ENCODE results near the gene OCLN.
"Not testable (repeated sequence)": the region's sequence is repeated elsewhere in the genome, so short reads cannot be mapped to it uniquely, and the experiment has no call there.

DNA sequence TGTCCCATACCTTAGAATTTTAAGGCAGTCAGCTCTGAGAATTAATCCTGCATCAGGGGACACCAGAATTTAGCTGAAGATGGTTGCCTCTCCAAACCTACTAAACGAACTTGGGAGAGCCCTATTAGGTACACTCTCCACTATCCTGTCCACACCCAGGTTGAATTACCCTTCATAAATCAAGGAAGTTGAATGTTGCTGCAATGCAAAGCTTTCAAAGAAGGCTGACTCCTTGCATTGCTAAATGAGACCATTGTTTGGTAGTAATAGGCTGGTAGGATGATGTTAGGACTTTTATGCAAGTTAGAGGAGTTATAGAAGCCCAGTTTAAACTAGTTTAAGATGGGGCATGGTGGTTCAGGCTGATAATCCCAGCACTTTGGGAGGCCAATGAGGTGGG lies 48.8 kb downstream of the OCLN start:
- TF ChIP-seq LARP7 (IDR thresholded peaks at IDR 0.05); FOXK2 (conservative IDR thresholded peaks at IDR 0.05 in 1 of 2, IDR thresholded peaks at IDR 0.05 in 1 of 2; ENCODE audit: low read depth in 2 of 2); EZH2 (IDR thresholded peaks at IDR 0.05; ENCODE audit: borderline replicate concordance, low read depth, low read length); SMARCA4 (IDR thresholded peaks at IDR 0.05); SIX5 (IDR thresholded peaks at IDR 0.05; ENCODE audit: borderline replicate concordance in 1 of 2, insufficient read depth in 1 of 2, low read depth in 1 of 2, low read length in 2 of 2); ZNF75A (CRISPR knock-in tag; IDR thresholded peaks at IDR 0.05): not testable (repeated sequence)
- TF ChIP-seq, protein P1, sequence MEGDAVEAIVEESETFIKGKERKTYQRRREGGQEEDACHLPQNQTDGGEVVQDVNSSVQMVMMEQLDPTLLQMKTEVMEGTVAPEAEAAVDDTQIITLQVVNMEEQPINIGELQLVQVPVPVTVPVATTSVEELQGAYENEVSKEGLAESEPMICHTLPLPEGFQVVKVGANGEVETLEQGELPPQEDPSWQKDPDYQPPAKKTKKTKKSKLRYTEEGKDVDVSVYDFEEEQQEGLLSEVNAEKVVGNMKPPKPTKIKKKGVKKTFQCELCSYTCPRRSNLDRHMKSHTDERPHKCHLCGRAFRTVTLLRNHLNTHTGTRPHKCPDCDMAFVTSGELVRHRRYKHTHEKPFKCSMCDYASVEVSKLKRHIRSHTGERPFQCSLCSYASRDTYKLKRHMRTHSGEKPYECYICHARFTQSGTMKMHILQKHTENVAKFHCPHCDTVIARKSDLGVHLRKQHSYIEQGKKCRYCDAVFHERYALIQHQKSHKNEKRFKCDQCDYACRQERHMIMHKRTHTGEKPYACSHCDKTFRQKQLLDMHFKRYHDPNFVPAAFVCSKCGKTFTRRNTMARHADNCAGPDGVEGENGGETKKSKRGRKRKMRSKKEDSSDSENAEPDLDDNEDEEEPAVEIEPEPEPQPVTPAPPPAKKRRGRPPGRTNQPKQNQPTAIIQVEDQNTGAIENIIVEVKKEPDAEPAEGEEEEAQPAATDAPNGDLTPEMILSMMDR (IDR thresholded peaks at IDR 0.05 in 2 of 3, conservative IDR thresholded peaks at IDR 0.05 in 1 of 3; ENCODE audit: insufficient read depth in 2 of 3, low read depth in 1 of 3, low read length in 3 of 3), result not testable (repeated sequence)
- TF ChIP-seq, protein P2, sequence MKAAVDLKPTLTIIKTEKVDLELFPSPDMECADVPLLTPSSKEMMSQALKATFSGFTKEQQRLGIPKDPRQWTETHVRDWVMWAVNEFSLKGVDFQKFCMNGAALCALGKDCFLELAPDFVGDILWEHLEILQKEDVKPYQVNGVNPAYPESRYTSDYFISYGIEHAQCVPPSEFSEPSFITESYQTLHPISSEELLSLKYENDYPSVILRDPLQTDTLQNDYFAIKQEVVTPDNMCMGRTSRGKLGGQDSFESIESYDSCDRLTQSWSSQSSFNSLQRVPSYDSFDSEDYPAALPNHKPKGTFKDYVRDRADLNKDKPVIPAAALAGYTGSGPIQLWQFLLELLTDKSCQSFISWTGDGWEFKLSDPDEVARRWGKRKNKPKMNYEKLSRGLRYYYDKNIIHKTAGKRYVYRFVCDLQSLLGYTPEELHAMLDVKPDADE (conservative IDR thresholded peaks at IDR 0.05; ENCODE audit: control insufficient read depth, low read depth, low read length), result not testable (repeated sequence)
- TF ChIP-seq, protein P3, sequence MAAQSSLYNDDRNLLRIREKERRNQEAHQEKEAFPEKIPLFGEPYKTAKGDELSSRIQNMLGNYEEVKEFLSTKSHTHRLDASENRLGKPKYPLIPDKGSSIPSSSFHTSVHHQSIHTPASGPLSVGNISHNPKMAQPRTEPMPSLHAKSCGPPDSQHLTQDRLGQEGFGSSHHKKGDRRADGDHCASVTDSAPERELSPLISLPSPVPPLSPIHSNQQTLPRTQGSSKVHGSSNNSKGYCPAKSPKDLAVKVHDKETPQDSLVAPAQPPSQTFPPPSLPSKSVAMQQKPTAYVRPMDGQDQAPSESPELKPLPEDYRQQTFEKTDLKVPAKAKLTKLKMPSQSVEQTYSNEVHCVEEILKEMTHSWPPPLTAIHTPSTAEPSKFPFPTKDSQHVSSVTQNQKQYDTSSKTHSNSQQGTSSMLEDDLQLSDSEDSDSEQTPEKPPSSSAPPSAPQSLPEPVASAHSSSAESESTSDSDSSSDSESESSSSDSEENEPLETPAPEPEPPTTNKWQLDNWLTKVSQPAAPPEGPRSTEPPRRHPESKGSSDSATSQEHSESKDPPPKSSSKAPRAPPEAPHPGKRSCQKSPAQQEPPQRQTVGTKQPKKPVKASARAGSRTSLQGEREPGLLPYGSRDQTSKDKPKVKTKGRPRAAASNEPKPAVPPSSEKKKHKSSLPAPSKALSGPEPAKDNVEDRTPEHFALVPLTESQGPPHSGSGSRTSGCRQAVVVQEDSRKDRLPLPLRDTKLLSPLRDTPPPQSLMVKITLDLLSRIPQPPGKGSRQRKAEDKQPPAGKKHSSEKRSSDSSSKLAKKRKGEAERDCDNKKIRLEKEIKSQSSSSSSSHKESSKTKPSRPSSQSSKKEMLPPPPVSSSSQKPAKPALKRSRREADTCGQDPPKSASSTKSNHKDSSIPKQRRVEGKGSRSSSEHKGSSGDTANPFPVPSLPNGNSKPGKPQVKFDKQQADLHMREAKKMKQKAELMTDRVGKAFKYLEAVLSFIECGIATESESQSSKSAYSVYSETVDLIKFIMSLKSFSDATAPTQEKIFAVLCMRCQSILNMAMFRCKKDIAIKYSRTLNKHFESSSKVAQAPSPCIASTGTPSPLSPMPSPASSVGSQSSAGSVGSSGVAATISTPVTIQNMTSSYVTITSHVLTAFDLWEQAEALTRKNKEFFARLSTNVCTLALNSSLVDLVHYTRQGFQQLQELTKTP (IDR thresholded peaks at IDR 0.05; ENCODE audit: low read depth in 1 of 2, partially characterized antibody in 2 of 2), result not testable (repeated sequence)

All from K562 (cell line).